HL-60/S4 treated with phorbol 12-myristate 13-acetate at 8.2 ng/mL for 4 days and 3 days (cell line): ENCODE data around the gene RACGAP1.

Source experiments
- in situ Hi-C: fragments of 300-500 bp; cut with MboI; formaldehyde crosslinking; loops from 2 replicates; pipeline ENCODE4 v1.15.0; 2022; ENCODE audit warnings: low sequenced_read_pairs

Gene RACGAP1

GRCh38 chr12:49972641-49973360, 52.5 kb downstream of the RACGAP1 start, which contains the start of gene AQP6:
TSS of gene AQP6 (plus strand) at chr12:49972947. CDS start at chr12:49973174, 227 bp downstream.
- in situ Hi-C loops = loop anchor here (10.0 to 25.0 kb wide), 2 partner anchors 82 to 214 kb away; partner anchors contain the start of gene ASIC1

GRCh38 chr12:49972129-49972528, 53.2 kb downstream of the RACGAP1 start:
- in situ Hi-C loops = loop anchor here (10.0 to 25.0 kb wide), 2 partner anchors 83 to 215 kb away; partner anchors contain the start of gene ASIC1

GRCh38 chr12:49971141-49971540, 54.2 kb downstream of the RACGAP1 start:
- in situ Hi-C loops = loop anchor here (10.0 to 25.0 kb wide), 2 partner anchors 84 to 216 kb away; partner anchors contain the start of gene ASIC1

- in situ Hi-C loops = loop anchor here (10.0 to 25.0 kb wide), 2 partner anchors 84 to 217 kb away; partner anchors contain the start of gene ASIC1
Measured at GRCh38 chr12:49970658-49971057, 54.6 kb downstream of the RACGAP1 start.

GRCh38 chr12:49969651-49970429, 55.5 kb downstream of the RACGAP1 start:
- in situ Hi-C loops = loop anchor here (10.0 to 25.0 kb wide), 2 partner anchors 85 to 217 kb away; partner anchors contain the start of gene ASIC1

- in situ Hi-C loops = loop anchor here (25.0 kb wide), 1 partner anchor 218 kb away; no protein-coding TSS in a partner anchor
Measured at GRCh38 chr12:49969027-49969426, 56.3 kb downstream of the RACGAP1 start.

GRCh38 chr12:49968471-49968870, 56.8 kb downstream of the RACGAP1 start:
- in situ Hi-C loops = loop anchor here (25.0 kb wide), 1 partner anchor 219 kb away; no protein-coding TSS in a partner anchor

- in situ Hi-C loops = loop anchor here (25.0 kb wide), 1 partner anchor 219 kb away; no protein-coding TSS in a partner anchor
Measured at GRCh38 chr12:49967777-49968250, 57.5 kb downstream of the RACGAP1 start.

- in situ Hi-C loops = loop anchor here (25.0 kb wide), 1 partner anchor 220 kb away; no protein-coding TSS in a partner anchor
Measured at GRCh38 chr12:49967042-49967776, 58.1 kb downstream of the RACGAP1 start.

DNA sequence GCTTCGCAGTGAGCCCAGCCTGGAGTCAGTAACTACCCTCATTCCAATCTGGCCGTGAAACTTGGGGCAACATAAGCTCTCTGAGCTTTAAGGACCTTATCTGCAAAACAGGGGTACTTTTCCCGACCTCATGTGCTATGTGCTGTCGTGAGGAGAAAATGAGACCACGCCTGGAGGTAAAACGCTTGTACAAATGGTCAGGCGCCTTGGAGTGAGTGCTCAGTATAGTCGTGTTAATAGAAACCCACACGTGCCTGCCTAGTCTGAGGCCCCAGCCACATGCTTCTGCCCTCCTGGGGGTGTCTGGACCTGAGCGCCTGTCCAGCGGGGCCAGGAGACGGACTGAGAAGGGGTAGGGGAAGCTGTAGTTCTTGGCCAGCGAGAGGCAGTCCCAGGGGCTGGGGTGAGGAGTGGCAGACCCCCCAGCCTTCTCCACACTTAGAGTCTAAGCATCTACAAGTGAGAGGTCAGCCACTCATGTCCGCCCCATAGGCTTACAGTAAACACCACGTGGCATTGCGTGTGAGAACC, 58.7 kb downstream of the RACGAP1 start:
- in situ Hi-C loops = loop anchor here (25.0 kb wide), 1 partner anchor 221 kb away; no protein-coding TSS in a partner anchor

DNA sequence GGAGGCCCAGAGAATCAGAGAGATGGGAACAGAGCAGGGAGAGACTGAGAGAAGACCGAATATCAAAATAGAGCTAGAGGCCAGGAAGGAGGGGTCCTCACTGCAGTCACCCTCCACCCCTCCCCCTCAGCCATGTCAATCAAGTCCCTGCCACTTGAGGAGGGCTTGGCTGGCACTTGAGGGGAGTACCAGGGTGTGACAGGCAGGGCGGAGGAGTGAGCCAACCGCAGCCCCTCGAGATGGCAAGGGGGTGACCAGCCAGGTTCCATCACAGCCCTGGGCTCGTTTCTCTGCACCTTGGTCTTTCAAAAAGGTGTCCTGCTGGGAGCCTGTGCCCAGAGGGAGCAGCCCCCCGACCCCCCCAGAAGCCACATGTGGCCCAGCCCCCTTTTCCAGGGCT, 59.5 kb downstream of the RACGAP1 start:
- in situ Hi-C loops = loop anchor here (25.0 kb wide), 1 partner anchor 221 kb away; no protein-coding TSS in a partner anchor

- in situ Hi-C loops = loop anchor here (25.0 kb wide), 1 partner anchor 222 kb away; no protein-coding TSS in a partner anchor
Measured at GRCh38 chr12:49964849-49965624, 60.3 kb downstream of the RACGAP1 start.

GRCh38 chr12:49963976-49964815, 61.1 kb downstream of the RACGAP1 start:
- in situ Hi-C loops = loop anchor here (25.0 kb wide), 1 partner anchor 223 kb away; no protein-coding TSS in a partner anchor

- in situ Hi-C loops = loop anchor here (25.0 kb wide), 1 partner anchor 224 kb away; no protein-coding TSS in a partner anchor
Measured at GRCh38 chr12:49962861-49963765, 62.2 kb downstream of the RACGAP1 start.

DNA sequence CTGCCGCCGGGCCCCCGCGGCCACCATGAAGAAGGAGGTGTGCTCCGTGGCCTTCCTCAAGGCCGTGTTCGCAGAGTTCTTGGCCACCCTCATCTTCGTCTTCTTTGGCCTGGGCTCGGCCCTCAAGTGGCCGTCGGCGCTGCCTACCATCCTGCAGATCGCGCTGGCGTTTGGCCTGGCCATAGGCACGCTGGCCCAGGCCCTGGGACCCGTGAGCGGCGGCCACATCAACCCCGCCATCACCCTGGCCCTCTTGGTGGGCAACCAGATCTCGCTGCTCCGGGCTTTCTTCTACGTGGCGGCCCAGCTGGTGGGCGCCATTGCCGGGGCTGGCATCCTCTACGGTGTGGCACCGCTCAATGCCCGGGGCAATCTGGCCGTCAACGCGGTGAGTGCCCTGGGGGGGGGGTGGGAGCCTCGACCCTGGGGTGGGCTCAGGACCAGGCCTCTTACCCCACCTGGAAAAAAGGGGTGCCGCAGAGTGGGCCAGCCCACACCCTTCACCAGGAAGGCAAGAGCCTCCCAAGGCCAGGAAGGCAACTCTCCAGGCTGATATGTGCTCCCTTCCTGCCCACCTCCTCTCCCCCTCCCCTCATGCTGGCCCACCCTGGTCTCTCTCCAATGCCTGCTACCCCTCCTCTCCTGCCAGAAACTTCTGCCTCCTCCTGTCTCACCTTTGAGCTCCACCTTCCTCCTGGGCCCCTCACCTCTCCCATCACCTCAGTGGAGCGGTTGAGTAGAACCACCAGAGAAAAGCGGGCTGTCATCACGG, 63.1 kb downstream of the RACGAP1 start:
- in situ Hi-C loops = loop anchor here (25.0 kb wide), 1 partner anchor 225 kb away; no protein-coding TSS in a partner anchor
